GM18861 (cell line): ENCODE data around the gene NFXL1.

Experiments used
- ATAC-seq: cut with Tn5 transposase; IDR thresholded peaks from one replicate; pipeline ENCODE4 v1.9.1; 2021; ENCODE audit not compliant: unreplicated experiment

Gene NFXL1

DNA sequence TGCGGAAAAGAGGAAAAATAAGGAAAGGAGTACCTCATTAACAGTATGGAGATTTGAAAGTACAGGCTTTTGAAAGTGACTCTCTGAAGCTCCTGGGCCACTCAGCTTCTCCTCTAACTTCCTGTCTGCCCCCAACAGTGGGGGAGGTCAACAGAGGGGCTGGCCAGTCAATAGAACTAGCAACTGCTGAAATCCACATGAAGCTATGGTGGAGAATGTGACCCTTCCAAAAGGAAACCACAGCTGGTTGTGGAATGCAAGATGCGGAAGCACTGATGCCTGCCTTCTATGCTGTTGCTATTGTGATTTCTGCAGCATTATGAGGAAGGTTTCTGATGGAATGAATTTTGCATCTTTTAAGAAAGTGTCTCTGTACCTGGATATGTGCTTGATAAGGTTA, 78.9 kb downstream of the NFXL1 start:
- no peak for ATAC-seq

DNA sequence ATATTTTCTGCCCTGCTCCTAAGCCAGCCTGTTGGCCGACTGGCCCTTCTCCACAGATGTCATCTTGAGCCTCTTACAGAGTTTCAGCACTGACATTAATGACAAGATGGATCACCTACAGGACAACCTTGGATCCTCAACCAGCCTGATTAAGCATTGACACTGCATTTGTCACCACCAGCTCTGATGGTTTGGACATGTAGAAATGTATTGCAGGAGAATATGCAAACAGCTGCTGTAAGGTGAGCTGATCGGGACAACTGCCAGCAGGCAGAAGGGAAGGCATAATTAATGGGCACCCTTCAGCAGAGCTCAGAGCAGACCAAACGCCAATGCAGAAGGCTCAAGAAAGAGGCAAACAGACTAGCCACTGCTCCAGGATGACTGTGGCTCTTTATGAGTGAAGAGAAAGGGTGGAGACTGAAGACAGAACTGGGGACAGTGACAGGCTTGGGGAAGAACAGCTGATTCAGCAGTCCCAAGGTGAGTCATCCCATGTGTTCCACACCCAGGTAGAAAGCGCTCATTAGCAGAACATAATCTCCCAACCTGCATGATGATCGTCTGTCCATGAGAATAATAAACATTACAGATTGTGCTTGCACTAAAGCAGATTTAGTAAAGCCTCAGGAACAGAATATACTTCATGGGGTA, 83.2 kb downstream of the NFXL1 start:
- no peak for ATAC-seq

DNA sequence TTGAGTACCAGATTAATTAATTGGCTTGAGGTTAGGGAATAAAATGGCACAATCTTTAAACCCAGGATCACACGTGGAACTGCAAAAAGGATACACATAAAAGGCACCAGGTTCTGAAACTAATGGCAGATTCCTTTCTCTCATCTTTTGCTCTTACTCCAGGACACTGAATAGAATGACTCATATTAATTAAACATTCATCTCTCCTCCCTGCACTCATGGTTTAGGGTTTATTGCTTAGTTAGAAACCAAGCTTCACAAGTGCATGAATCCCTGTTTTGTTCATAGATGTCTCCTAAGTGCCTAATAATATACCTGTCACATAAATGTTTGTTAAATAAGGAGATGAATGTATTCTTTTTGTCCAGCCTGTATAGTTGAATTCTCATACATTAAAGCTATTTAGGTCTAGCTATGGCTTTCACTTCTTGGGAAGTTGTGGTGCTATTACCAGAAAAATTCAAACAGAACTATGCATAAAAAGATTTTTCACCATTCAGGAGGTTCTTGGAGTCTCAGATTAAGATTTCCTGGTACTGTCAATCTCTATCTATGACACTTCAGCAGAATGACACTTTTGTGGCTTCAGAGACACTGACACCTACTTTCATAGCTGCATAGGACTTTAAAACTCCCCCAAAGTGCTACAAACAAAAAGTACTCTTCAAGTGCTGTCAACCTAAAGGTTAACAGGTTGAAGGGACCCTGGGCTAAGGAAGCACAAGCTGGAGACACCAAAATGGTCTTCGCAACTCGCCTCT, 83.9 kb downstream of the NFXL1 start:
- ATAC-seq: no peak

DNA sequence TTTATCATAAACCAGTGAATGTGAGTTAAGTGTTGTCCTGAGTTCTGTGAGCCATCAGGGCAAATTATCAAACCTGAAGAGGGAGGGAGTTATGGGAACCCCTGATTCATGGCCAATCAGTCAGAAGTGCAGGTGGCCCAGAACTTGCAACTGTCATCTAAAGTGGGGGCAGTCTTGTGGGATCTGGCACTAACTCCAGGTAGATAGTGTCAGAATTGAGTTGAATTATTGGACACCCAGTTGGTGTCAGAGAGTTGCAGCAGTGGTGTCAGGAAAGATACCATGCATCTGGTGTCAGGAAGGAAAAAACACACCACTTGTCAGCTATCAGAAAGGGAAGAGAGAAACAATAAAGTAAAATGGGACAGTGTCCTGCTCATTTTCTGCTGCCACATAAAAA, 84.9 kb downstream of the NFXL1 start:
- no peak for ATAC-seq

DNA sequence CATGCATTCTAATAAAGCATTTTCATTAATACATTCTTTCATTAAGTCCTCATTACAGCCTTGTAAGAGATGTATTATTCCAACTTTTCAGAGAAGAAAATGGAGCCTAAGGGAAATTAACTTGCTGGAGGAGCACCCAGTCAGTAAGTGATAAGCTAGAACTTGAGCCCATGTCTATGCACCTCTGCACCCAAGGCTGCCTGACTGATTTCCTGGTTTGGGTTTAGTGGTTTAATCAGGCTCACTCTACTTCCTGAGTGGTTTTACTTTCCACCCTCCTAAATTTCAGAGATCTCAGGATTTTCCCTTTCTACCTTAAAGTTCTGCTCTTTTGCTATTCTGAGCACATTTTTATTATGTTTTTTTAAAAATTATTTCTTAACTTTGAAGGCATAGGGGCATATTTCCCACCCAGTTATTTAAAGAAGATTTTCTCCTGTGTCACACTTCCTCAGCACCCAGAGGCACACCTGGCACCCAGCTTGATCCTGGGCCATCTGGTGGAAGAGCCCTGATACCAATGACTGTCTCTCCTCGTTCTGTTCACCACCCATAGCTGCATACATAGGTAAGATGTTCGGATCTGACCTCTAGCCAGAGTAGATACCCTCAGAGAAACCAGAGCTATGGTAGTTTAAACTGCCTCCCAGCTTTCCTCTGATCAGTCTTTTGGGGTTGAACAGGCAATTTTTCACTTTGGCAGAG, 86.9 kb downstream of the NFXL1 start:
- ATAC-seq: no peak

DNA sequence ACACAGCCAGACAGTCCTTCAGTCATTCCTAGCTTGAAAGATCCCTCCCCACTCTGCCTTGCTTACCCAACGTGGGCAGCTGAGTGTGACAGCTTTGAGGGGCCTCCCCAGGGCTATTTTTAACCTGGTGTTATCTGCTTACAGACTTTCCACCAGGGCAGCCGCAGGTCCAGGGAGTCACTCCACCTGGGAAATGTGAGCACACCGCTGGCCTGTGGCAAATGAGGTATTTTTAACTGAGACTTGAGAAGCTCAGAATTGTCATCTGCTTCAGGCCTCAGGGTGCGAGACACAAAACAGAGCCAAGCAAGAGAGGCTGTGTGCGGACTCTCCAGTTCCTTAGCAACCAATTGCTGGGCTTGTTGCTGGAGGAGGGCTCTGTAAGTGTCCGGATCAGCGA, 89.5 kb downstream of the NFXL1 start:
- ATAC-seq: no peak

DNA sequence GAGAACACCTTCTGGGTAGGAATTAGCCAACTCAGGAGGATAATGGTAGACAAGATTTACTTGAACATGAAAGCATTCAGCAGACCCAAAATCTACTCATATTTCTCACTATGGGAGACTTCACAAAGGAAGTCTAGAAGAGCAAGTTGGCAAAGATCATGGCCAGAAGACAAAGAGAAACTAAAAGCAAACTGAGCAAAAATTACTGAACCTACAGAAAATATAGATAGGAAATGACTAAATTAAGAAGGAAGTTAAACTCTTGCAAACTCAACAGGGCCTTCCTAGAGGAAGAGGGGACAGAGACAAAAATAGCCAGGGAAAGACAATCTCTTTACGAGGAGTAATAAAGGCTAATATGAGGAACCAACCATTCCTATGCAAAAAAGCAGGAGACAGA, 95.2 kb downstream of the NFXL1 start:
- ATAC-seq: no peak

DNA sequence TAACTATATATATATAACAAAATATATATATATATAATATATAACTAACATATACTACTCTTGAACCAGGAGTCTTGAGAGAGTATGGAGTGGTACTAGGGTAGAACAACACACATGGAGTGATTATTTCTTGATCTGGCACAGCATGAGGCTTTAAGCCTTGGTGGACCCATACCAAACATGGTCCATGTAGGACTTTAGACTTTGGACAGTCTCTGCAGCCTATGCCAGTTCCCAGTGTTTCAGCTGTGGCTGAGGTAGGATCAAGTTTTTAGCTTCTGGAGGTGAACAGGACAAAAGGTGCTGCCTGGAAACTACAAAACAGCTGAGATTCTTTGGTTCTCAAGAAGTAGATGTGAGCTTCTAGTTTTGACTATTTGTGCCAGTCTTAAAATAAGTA, 97.1 kb downstream of the NFXL1 start:
- no peak for ATAC-seq

DNA sequence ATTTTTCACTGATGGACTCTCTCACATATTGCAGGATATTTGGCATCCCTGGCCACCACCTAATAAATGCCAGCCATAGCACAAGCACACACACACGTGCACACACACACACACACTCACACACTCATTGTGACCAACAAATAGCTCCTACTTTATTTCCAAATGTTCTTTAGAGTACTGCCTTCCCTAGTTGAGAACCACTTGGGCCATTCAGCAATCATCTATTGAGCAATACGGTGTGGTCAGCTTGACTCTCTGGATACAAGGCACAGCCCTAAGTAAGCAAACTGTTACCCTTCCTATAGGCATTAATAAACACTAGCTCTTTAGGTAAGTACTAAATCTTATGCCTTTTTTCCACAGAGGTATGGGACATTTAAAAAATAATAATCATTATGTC, 97.6 kb downstream of the NFXL1 start:
- ATAC-seq: no peak

DNA sequence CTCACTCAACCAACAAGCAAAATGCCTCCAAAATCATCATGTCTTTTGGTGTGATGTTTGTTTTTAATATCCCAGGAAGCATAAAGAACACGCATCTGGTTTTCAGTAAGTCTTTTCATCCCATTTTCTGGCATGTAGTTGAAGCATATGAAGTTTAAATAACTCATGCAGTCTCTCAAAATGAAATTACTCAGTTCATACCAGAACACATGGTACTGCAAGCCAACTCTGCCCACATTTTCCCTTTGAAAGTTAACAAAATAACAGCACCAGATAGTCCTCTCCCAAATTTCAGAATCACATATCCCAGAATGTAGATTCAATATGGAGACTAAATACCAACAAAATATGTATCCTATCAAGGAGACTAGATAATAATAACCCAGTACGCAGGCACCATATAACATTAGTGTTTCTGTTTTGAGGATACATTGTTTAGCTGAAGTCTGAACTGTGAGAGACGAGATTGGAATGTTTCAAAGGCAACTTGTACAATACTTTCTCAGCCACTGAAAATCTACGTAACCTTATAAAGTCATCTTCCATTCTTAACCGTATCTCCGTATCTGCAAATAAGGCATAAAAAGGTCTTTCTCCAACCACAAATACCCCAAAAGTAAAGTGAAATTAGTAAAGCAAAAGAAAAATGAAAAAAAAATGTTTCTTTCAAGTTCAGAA, 99.6 kb downstream of the NFXL1 start:
- ATAC-seq: no peak

DNA sequence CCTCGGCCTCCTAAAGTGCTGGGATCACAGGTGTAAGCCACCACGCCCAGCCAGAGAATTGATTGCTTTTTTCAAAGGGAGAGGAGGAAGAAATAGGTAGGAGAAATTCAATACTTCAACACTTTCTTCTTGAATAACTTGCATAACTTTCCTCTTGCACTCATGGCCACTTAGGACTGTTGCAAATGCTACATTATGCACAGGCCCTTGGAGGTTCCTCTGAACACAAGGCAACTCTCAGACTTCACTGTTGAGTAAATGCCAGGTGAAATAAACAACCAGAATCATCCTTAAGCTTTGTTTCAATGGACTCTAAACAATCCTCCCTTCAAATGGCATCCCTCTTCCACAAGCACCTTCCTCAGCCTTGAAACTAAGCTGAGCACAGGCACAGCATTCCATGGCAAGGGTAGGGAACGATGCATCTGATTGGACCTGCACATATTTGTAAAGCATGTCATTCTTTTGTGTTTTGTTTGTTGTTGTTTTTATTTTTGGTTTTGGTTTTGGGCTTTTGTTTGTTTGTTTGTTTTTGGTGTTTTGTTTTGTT, 104.7 kb downstream of the NFXL1 start:
- no peak for ATAC-seq

DNA sequence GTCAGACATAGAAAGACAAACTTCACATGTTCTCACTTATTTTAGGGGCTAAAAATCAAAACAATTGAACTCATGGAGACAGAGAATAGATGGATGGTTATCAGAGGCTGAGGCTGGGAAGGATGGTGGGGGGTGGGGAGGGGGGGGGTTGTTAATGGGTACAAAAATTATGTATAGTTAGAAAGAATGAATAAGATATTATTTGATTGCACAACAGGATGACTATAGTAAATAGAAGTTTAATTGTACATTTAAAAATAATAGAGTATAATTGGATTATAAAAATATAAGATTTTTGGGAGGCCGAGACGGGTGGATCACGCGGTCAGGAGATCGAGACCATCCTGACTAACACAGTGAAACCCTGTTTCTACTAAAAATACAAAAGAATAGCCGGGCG, 109.8 kb downstream of the NFXL1 start:
- no peak for ATAC-seq

DNA sequence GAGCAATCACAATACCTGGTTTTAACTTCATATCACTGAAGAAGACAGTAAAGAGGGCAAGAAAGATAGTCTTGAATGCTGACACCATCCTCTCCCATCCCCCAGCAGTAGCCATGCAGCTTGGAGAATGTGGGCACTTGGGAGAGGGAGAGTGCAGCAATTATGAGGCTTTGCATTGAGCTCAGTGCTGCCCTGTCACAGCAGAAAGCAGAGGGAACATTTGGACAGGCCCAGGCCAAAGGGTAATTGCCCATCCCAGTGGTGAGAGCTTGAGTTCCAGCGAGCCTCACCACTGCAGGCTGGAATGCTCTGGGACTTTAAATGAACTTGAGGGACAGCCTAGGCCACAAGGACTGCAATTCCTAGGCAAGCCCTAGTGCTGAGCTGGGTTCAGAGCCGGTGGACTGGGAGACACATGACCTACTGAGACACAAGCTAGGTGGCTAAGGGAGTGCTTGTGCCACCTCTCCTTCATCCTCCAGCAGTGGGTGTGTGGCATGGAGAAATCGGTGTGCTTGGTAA, 112.8 kb downstream of the NFXL1 start:
- ATAC-seq: no peak

DNA sequence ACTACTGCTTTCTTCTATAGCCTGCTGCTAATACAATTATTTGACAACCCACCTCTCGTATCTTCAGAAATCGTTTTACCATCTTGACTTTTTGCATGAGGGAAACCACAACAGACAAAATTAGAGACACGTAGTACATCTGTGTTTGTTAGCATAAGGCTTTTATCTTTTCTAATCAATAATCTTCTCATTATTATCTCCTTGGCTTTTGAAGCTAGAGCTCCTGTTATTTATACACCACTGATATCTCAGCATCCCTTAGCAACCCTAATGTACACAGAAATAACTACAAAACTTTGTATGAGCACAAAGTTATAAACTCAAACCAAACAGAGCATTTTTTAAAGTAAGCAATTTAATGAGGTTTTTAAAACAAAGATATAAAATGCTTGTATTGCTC, 116.2 kb downstream of the NFXL1 start:
- no peak for ATAC-seq
